IMR-90 (cell line): ENCODE results near the gene SURF1. TPM values are rescaled to one million over a fixed set of nuclear protein-coding genes. Genes with fewer than 3 reads are reported as not detected.

Source experiments
- ATAC-seq: fragments of 200-7000 bp; cut with Tn5 transposase; 2 replicates; pipeline ENCODE4 v1.9.1; 2020; ENCODE audit warnings: low read depth, mild to moderate bottlenecking, moderate library complexity
- BruUV-seq: library from RNA; stranded (reverse); fragments of 400-500 nt; replicated peaks from 2 replicates; lab custom pipeline; 2021; lab: Mats Ljungman, UMichigan
- CTCF ChIA-PET: fragments of 300-600 bp; formaldehyde crosslinking; extraction: SDS; loops from one replicate; lab custom pipeline; 2021; ENCODE audit warnings: antibody characterized with exemption; lab: Yijun Ruan, JAX
- POLR2A ChIA-PET: fragments of 300-600 bp; sonication (Branson Sonifier 250); formaldehyde crosslinking; loops from one replicate; lab custom pipeline; 2022; ENCODE audit warnings: antibody characterized with exemption; ENCODE audit not compliant: unreplicated experiment; lab: Charles Lee
- DNase-seq: peaks from one replicate; pipeline ENCODE4 v3.0.0; 2013
- H2AFZ ChIP-seq: replicated peaks from 2 replicates; pipeline ENCODE3; 2013; ENCODE audit warnings: low read length, mild to moderate bottlenecking; ENCODE audit not compliant: poor library complexity
- H2AK5ac ChIP-seq: 2 replicates; pipeline ENCODE4 v1.6.1; 2013; ENCODE audit warnings: low read depth, low read length, inconsistent platforms
- H2AK9ac ChIP-seq: replicated peaks from 2 replicates; pipeline ENCODE3; 2013; ENCODE audit warnings: mild to moderate bottlenecking, low read depth, low read length, moderate library complexity; ENCODE audit not compliant: poor library complexity
- H2BK120ac ChIP-seq: 2 replicates; pipeline ENCODE4 v1.6.1; 2013; ENCODE audit warnings: low read depth, low read length, inconsistent platforms
- H2BK15ac ChIP-seq: 3 replicates; pipeline ENCODE4 v1.6.1; 2013; ENCODE audit warnings: low read depth, low read length, inconsistent platforms
- H2BK20ac ChIP-seq: 2 replicates; pipeline ENCODE4 v1.6.1; 2013; ENCODE audit warnings: low read depth, mild to moderate bottlenecking, inconsistent platforms, low read length, moderate library complexity
- H2BK5ac ChIP-seq: 2 replicates; pipeline ENCODE4 v1.6.1; 2013; ENCODE audit warnings: mild to moderate bottlenecking, low read depth, low read length, inconsistent platforms; ENCODE audit not compliant: poor library complexity, severe bottlenecking
- H3K14ac ChIP-seq: replicated peaks from 2 replicates; pipeline ENCODE4 v1.6.1; 2013; ENCODE audit warnings: low read depth, low read length, inconsistent platforms
- H3K18ac ChIP-seq: 2 replicates; pipeline ENCODE4 v1.6.1; 2013; ENCODE audit warnings: low read depth, low read length, control low read depth
- H3K23ac ChIP-seq: 2 replicates; pipeline ENCODE4 v1.6.1; 2013; ENCODE audit warnings: low read depth, low read length, inconsistent platforms
- H3K27ac ChIP-seq: 2 replicates; pipeline ENCODE4 v1.5.1; 2013; ENCODE audit warnings: mild to moderate bottlenecking, control low read depth, low read length; ENCODE audit not compliant: insufficient read depth
- H3K27me3 ChIP-seq: 2 replicates; pipeline ENCODE4 v1.6.1; 2013; ENCODE audit warnings: low read length; ENCODE audit not compliant: control insufficient read depth, insufficient read depth
- H3K36me3 ChIP-seq: 2 replicates; pipeline ENCODE4 v1.6.1; 2013; ENCODE audit warnings: low read length, mixed read lengths; ENCODE audit not compliant: control insufficient read depth, insufficient read depth
- H3K4ac ChIP-seq: 2 replicates; pipeline ENCODE4 v1.6.1; 2013; ENCODE audit warnings: low read depth, low read length, inconsistent platforms
- H3K4me1 ChIP-seq: 2 replicates; pipeline ENCODE4 v1.6.1; 2013; ENCODE audit warnings: low read length, mixed read lengths; ENCODE audit not compliant: control insufficient read depth, insufficient read depth
- H3K4me2 ChIP-seq: 2 replicates; pipeline ENCODE4 v1.6.1; 2013; ENCODE audit warnings: low read depth, mild to moderate bottlenecking, control low read depth, low read length, moderate library complexity
- H3K4me3 ChIP-seq: 2 replicates; pipeline ENCODE4 v1.5.1; 2013; ENCODE audit warnings: low read depth, mild to moderate bottlenecking, control low read depth, low read length, moderate library complexity; ENCODE audit not compliant: insufficient read depth
- H3K56ac ChIP-seq: 2 replicates; pipeline ENCODE4 v1.6.1; 2013; ENCODE audit warnings: low read length, inconsistent platforms; ENCODE audit not compliant: insufficient read depth; ENCODE audit errors: extremely low read depth
- H3K79me1 ChIP-seq, 2 experiments: 2 replicates each; pipeline ENCODE4 v1.6.1; 2013; ENCODE audit warnings: low read length in 2 of 2, inconsistent platforms in 1 of 2, low read depth in 1 of 2
- H3K9ac ChIP-seq: 2 replicates; pipeline ENCODE4 v1.6.1; 2013; ENCODE audit warnings: low read depth, low read length, control low read depth
- H3K9me1 ChIP-seq: 2 replicates; pipeline ENCODE4 v1.6.1; 2013; ENCODE audit warnings: low read length, inconsistent platforms; ENCODE audit not compliant: insufficient read depth
- H3K9me3 ChIP-seq: 2 replicates; pipeline ENCODE4 v1.6.1; 2013; ENCODE audit warnings: low read length; ENCODE audit not compliant: control insufficient read depth, insufficient read depth
- H4K20me1 ChIP-seq: 2 replicates; pipeline ENCODE4 v1.6.1; 2013; ENCODE audit warnings: low read length, inconsistent platforms; ENCODE audit not compliant: insufficient read depth
- H4K5ac ChIP-seq: 2 replicates; pipeline ENCODE4 v1.6.1; 2013; ENCODE audit warnings: mild to moderate bottlenecking, low read depth, low read length, control low read depth
- H4K8ac ChIP-seq, 2 experiments: 2 replicates each; pipeline ENCODE4 v1.6.1; 2013; ENCODE audit warnings: low read depth in 2 of 2, low read length in 2 of 2, control low read depth in 1 of 2, inconsistent platforms in 1 of 2
- H4K91ac ChIP-seq: 2 replicates; pipeline ENCODE4 v1.6.1; 2013; ENCODE audit warnings: low read depth, low read length, inconsistent platforms; ENCODE audit not compliant: insufficient read depth
- BHLHE40 ChIP-seq: fragments of 150-350 bp; IDR thresholded peaks from 2 replicates; pipeline ENCODE4 v1.6.1; 2016; ENCODE audit warnings: mild to moderate bottlenecking, low read depth, low read length
- MAFK ChIP-seq: IDR thresholded peaks from 2 replicates; pipeline ENCODE4 v1.6.1; 2012; ENCODE audit warnings: low read depth, low read length, improper control_type of control experiment
- MAZ ChIP-seq: IDR thresholded peaks from 2 replicates; pipeline ENCODE4 v1.6.1; 2012; ENCODE audit warnings: low read depth, mild to moderate bottlenecking, low read length, improper control_type of control experiment, moderate library complexity, borderline replicate concordance
- MXI1 ChIP-seq: IDR thresholded peaks from 2 replicates; pipeline ENCODE4 v1.6.1; 2012; ENCODE audit warnings: low read depth, mild to moderate bottlenecking, low read length, moderate library complexity, borderline replicate concordance
- RCOR1 ChIP-seq: IDR thresholded peaks from 2 replicates; pipeline ENCODE4 v1.6.1; 2012; ENCODE audit warnings: mild to moderate bottlenecking, low read length, improper control_type of control experiment; ENCODE audit not compliant: insufficient replicate concordance
- SMC3 ChIP-seq: fragments of 150-350 bp; IDR thresholded peaks from 2 replicates; pipeline ENCODE4 v1.6.1; 2016; ENCODE audit warnings: low read depth, mild to moderate bottlenecking, antibody characterized with exemption, low read length, moderate library complexity
- WGBS, 2 experiments: methylation state at CpG; one replicate each; pipeline versions ENCODE4 v1.1.5 to v1.1.7; 2013; ENCODE audit warnings: missing lambda C conversion rate in 2 of 2; ENCODE audit not compliant: insufficient read length in 1 of 2; ENCODE audit errors: extremely low coverage in 2 of 2; 5-methylcytosine and 5-hydroxymethylcytosine counted together
- dilution Hi-C: fragments of 300-500 bp; cut with HindIII; formaldehyde crosslinking; loops from one replicate; pipeline ENCODE4 v1.14.3; 2018; ENCODE audit warnings: low sequenced_read_pairs; ENCODE audit not compliant: unreplicated experiment
- in situ Hi-C: fragments of 300-500 bp; cut with MboI; formaldehyde crosslinking; loops from 3 replicates; pipeline ENCODE4 v1.14.3; 2019; ENCODE audit warnings: low sequenced_read_pairs, inconsistent platforms, mixed read lengths
- intact Hi-C: fragments of 100-400 bp; cut with micrococcal nuclease; formaldehyde crosslinking; loops from 2 replicates; pipeline ENCODE4 v1.10.0; 2022
- polyA plus RNA-seq, 3 experiments: library from polyadenylated mRNA; depleted of rRNA; stranded (reverse); fragments of >200 nt; gene quantifications; 2 replicates each; pipeline ENCODE4 v1.2.3, GENCODE V29; 2012; ENCODE audit warnings: low replicate concordance in 1 of 3
- total RNA-seq: library from RNA; depleted of rRNA; stranded (reverse); fragments of >200 nt; gene quantifications from 2 replicates; pipeline ENCODE4 v1.2.3, GENCODE V29; 2012
- TF ChIP-seq, protein P1 (sequence below): fragments of 150-350 bp; IDR thresholded peaks from 2 replicates; pipeline ENCODE4 v1.6.1; 2017; ENCODE audit warnings: mild to moderate bottlenecking, antibody characterized with exemption, low read length, low read depth
- TF ChIP-seq, protein P2 (sequence below): fragments of 150-350 bp; IDR thresholded peaks from 2 replicates; pipeline ENCODE4 v1.6.1; 2016; ENCODE audit warnings: low read depth, mild to moderate bottlenecking, low read length, moderate library complexity, borderline replicate concordance

Gene SURF1
- total and polyA plus RNA-seq, 2 of the 4 experiments (the other 2 are of a cell fraction) = 15.1 to 24.5 TPM

DNA sequence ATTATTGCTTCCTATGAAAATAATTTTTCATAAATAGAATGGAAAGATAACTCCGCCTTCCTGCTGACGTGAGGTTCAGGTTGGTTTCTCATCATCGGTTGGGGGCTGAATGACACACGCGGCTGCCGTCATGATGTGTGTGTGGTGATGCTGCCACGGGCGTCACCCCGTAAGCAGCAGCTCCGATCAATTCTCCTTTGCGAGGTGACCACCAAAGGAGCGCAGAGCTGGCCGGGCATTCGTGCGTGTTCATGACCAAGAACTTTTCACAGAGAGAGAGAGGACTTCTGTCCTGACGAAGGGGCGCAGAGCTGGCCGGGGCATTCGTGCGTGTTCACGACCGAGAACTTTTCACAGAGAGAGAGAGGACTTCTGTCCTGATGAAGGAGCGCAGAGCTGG is 50.6 kb downstream of the SURF1 start:
- Histone ChIP-seq H3K18ac (no peak overlapping the region), H4K5ac (no peak overlapping the region), H3K4me3 (no peak overlapping the region), H3K4ac (no peak overlapping the region), H2BK120ac (no peak overlapping the region), H3K36me3 (no peaks in the 10 kb centered on the region), H3K27me3 (peaks cover 18% of the 10 kb centered on the region), H2AFZ (no peak overlapping the region), H3K4me1 (no peaks in the 10 kb centered on the region), H2BK15ac (no peak overlapping the region), H2AK9ac (no peak overlapping the region), H3K56ac (no peak overlapping the region), H4K91ac (no peak overlapping the region), H3K23ac (no peak overlapping the region), H3K14ac (no peak overlapping the region), H2BK20ac (no peak overlapping the region), H2BK5ac (no peak overlapping the region), H2AK5ac (no peak overlapping the region), H3K4me2 (no peak overlapping the region), H3K79me1 (no peaks in the 10 kb centered on the region), H3K9ac (no peak overlapping the region), H3K9me1 (no peaks in the 10 kb centered on the region), H3K9me3 (0 out of 2 replicates have a peak, but pooled peaks cover 1% of the 10 kb centered on the region), H3K27ac (no peak overlapping the region), H4K20me1 (no peaks in the 10 kb centered on the region), H4K8ac (no peak overlapping the region)
- intact Hi-C loops (no loop called here), in situ Hi-C loops (no loop called here), dilution Hi-C loops (no loop called here)
- TF ChIP-seq, protein P1, sequence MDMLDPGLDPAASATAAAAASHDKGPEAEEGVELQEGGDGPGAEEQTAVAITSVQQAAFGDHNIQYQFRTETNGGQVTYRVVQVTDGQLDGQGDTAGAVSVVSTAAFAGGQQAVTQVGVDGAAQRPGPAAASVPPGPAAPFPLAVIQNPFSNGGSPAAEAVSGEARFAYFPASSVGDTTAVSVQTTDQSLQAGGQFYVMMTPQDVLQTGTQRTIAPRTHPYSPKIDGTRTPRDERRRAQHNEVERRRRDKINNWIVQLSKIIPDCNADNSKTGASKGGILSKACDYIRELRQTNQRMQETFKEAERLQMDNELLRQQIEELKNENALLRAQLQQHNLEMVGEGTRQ = no peak
- TF ChIP-seq MAFK = no peak
- no peak for TF ChIP-seq BHLHE40
- TF ChIP-seq, protein P2, sequence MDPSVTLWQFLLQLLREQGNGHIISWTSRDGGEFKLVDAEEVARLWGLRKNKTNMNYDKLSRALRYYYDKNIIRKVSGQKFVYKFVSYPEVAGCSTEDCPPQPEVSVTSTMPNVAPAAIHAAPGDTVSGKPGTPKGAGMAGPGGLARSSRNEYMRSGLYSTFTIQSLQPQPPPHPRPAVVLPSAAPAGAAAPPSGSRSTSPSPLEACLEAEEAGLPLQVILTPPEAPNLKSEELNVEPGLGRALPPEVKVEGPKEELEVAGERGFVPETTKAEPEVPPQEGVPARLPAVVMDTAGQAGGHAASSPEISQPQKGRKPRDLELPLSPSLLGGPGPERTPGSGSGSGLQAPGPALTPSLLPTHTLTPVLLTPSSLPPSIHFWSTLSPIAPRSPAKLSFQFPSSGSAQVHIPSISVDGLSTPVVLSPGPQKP = no peak
- TF ChIP-seq MXI1 = no peak
- no peak for TF ChIP-seq RCOR1
- TF ChIP-seq MAZ = no peak
- no peak for TF ChIP-seq SMC3
- ATAC-seq = no peak
- ChIA-PET POLR2A (no interaction called here), CTCF (no interaction called here)
- no peak for DNase-seq
- BruUV-seq = no TSS peak
- WGBS, 2 experiments = 79% methylated on average over 8 of the region's 23 CpGs; no CpG with 5 or more reads in 1 of the 2 experiments
